Measurements from ENCODE around the gene RASSF3.
"Not testable (repeated sequence)": the region's sequence is repeated elsewhere in the genome, so short reads cannot be mapped to it uniquely, and the experiment has no call there.

The RASSF3 gene

DNA sequence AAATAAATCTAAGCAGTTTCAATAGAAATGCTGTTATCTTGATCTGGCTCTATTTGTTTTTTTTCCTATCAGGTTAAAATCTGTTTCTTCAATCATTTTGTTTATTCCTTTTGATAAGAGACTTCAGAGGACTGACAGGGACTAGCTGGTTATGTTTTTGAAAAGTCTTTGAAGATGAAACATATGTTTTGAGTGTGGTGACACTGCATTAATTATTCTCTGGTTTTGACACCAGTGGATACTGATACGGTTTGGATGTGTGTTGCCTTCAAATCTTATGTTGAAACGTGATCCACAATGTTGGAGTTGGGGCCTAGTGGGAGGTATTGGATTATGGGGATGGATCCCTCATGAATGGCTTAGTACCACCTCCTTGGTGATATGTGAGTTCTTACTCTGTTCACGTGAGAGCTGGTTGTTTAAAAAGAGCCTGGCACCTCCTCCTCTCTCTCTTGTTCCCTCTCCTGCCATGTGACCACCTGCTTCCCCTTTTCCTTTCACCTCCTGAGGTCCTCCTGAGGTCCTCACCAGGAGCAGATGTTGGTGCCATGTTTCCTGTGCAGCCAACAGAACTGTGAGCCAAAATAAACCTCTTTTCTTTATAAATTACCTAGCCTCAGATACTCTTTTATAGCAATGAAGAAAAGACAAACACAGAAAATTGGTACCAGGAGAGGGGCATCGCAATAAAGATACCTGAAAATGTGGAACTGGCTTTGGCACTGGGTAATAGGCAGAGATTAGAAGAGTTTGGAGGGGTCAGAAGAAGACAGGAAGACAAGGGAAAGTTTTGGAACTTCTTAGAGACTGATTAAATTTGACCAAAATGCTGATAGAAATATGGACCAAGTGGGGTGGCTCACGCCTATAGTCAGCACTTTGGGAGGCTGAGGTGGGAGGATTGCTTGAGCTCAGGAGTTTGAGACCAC lies 23.0 kb downstream of the RASSF3 start:
- DNase-seq (ENCODE audit: low read depth), result no peak

DNA sequence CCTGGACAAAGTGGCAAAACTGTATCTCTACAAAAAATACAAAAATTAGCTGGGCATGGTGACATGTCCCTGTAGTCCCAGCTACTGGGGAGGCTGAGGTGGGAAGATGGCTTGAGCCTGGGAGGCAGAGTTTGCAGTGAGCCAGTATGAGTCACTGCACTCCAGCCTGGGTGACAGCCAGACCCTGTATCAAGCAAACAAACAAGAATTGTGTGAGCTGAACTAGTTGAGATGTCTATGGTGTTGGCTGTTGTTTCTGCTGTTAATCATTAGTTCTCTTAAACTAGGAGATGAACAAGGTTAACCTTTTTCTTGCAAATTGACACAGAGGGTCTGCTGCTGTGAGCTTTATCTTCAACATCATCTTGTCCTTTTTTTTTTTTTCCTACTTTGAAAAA lies 23.6 kb downstream of the RASSF3 start:
- no peak for DNase-seq (ENCODE audit: low read depth)

DNA sequence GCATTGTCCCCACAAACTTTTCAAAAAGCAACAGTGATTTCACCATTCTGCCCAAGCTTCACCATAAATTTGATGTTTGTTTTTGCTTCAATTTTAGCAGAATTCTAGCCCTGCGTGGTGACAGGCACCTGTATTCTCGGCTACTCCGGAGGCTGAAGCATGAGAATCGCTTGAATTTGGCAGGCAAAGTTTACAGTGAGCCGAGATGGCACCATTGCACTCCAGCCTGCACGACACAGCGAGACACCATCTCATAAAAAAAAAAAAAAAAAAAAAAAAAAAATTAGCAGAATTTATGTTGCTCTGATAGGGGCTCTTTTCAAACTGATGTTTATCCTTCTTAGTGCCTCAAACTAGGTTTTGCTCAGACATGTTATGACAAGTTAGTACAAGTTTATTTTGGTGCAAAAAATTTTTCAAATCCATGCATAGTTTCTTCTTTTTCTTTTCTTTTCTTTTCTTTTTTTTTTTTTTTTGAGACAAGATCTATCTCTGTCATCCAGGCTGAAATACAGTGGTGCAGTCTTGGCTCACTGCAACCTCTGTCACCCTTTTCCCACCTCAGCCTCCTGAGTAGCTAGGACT lies 24.3 kb downstream of the RASSF3 start:
- no peak for DNase-seq (ENCODE audit: low read depth)

DNA sequence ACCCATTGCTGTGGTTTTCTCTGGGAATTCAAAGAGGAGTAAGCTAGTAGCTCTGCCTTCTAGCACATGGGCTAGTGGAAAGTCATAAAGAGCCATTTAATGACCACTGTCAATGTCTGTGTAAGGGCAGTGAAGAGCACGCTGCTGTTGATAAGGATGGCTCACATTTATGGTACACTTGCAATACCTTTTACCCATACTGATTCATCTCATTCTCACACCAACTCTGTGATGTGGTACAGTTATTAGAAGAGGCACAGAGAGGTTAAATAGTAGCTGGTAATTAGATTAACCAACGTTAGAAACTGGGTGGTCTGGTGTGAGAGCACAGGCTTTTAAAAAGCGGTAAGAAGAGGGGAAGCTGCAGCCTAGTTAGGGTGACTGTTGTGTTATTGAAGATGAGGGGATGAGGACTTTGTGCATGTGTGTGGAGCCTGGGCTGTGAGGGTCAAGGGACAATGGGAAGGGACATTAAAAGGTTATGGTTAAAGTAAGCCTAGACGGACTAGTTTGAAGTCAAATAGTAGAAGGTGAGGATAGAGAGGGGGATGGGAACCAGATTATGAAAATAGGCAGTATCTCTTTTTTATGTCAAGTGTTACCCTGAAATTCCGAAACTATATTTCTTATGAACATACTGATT lies 25.2 kb downstream of the RASSF3 start:
- DNase-seq (ENCODE audit: low read depth), result no peak

DNA sequence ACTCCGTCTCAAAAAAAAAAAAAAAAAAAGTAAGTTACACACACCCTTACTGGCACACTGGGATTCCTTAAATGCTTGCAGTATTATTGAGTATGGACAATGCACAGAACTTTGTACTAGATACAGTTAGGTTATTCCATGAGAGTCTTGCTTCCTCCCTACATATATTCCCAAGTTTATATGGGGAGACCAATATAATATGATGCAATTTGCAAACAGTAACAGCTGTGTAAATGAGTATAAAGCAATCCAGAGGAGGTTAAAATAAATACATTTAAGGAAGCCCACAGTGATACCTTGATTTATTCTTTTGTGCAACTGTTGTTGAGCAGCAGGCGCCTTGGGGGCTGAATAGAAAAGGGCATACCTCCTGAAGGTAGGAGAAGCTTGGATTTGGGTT lies 26.6 kb downstream of the RASSF3 start:
- no peak for DNase-seq (ENCODE audit: low read depth)

DNA sequence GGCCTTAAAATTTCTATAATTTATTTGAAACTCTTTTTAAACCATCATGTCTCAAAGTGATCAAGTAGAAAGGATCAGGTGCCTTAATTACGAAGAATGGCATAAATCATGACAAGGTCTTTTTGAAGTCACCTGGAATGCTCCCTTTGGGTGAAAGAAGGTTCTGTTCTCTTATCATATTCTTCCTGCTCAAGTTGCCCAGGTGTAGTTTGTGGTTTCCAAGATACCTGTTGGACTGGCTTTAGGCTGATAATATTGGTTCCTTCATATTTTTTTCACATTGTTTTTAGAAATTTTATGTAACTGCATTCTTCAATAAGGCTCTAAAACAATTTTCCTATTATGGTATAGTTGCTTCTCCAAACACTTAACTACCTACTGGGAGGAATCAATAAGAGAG lies 29.2 kb downstream of the RASSF3 start:
- no peak for DNase-seq (ENCODE audit: low read depth)

DNA sequence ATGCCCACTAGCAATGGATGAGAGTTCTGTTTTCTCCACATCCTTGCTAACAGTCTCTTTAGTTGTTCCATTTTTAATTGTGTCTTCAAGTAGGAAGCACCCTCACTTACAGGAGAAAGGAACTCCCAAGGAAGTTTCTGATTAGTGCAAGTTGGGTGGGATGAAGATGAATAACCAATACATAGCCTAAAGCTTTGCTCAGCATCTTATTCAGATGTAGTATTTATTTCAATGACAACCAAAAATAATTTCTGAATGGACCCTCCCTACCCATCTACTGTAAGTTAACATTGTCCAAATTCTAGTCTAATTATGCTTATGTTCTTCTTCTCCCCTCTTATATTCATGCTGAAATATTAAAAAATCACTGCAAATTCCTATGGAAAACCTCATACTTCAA lies 36.0 kb downstream of the RASSF3 start:
- DNase-seq (ENCODE audit: low read depth), result no peak

DNA sequence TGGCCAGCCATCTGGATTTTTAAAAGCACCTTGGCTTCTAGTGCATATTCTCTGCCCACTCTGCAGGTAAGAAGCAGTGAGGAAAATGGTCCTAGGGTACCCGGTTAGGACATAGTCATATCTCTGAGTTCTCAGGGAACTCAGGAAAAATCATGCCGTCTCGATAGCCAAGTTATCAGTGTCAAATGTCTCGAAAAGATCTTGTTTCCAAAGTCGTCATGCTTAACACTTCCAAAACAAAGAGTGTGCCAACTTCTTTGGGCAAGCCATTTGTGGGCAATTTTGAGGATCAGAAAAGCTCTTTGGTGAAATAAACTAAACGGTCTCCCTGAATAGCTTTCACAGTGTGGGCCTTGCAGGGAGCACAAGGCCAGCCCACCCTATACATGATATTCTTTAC lies 39.2 kb downstream of the RASSF3 start:
- DNase-seq (ENCODE audit: low read depth), result no peak

DNA sequence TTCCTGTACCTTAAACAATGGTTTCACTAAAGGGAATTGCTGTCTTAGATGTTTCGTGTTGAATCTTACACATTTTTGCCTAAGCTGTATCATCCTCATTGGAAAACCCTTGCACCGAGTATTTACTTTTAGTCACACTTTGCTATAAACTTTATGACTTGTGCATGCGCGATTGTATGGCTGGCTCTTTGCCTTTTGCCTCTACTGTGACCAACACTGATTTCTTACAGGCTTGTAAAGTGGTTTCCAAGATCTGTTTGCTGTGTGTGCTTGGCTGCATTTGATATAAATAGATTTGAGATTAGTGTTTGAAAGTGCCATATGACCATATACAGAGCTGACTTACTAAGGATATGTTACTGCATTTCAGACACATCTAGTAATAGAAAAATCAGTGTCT lies 40.5 kb downstream of the RASSF3 start:
- no peak for DNase-seq (ENCODE audit: low read depth)

DNA sequence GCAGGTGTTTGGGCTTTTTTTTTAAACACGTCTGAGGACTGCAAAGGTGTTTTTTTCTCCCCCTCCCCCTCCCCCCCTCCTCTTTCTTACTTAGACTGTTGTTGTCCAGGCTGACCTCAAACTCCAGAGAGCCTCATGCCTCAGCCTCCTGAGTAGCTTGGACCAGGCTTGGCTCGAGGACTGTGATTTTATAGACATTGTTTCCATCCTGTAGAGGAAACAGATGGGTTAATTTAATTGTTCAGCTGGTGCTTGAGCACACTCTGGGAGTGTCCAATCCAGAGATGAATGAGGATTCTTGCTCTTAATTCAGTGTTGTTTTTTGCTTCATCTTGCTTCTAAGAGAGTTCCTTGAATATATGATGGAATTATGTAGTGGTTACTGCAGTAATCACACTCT lies 42.1 kb downstream of the RASSF3 start:
- DNase-seq (ENCODE audit: low read depth), result no peak

DNA sequence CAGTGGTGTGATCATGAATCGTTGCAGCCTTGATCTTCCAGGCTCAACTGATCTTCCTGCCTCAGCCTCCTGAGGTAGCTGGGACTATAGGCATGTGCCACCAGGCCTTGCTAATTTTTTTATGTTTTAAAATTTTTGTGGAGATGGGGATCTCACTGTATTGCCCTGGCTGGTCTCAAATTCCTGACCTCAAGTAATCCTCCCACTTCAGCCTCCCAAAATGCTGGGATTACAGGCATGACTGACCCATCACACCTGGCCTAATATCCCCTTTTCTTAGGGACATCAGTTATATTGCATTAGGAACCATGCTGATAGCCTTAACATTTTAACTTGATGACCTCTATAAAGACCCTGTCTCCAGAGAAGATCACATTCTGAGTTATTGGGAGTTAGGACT lies 42.8 kb downstream of the RASSF3 start:
- no peak for DNase-seq (ENCODE audit: low read depth)

DNA sequence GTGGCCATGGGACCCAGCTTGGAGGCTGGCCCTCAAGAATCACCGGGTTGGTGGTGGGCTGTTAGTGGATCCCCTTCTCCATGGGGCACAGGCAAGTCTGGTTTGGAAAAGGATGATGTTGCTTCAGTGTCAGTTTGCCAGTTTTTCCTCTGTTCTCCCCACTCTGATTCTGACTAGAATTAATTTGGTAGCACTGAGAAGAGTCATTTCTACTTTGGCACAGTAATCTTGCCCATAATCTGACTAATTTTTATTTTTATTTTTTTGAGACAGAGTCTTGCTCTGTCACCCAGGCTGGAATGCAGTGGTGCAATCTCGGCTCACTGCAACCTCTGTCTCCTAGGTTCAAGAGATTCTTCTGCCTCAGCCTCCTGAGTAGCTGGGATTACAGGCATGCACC lies 43.6 kb downstream of the RASSF3 start:
- not testable (repeated sequence) for DNase-seq (ENCODE audit: low read depth)

DNA sequence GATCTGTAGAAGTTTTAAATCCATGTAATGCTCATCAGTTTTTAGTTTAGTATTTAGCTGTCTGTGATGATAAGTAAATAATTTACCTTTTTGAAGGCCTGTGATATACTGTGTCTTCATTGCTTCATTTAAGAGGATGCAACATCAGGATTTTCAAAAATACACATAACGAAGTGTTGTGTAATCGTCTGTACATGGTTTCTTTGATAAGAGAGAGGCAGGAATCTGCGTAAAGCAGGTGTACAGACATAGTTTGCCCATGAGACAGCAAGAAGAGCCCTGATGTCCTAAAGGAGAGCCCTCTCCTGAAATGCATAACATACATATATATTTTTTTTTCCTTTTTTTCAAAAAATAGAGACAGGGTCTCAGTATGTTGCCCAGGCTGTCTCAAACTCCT lies 44.8 kb downstream of the RASSF3 start:
- DNase-seq (ENCODE audit: low read depth), result no peak

DNA sequence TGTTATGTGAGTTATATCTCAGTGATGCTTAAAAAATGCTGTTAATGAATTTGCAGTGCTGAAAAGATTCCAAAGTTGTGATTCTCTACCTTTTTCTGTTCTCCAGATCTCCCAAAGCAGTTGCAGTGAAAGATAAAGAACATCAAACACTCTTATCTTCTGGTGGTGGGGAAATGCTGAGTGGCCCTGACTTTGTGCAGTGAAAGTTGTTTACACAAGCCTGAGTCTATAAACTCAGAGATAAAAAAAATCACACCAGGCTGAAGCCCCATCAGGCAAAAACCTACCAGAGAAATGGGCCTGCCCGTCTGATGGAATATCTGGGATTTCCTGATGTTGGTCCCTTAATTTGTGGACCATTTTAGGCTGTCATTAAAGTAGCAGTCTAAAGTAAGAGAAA lies 46.1 kb downstream of the RASSF3 start:
- no peak for DNase-seq (ENCODE audit: low read depth)

DNA sequence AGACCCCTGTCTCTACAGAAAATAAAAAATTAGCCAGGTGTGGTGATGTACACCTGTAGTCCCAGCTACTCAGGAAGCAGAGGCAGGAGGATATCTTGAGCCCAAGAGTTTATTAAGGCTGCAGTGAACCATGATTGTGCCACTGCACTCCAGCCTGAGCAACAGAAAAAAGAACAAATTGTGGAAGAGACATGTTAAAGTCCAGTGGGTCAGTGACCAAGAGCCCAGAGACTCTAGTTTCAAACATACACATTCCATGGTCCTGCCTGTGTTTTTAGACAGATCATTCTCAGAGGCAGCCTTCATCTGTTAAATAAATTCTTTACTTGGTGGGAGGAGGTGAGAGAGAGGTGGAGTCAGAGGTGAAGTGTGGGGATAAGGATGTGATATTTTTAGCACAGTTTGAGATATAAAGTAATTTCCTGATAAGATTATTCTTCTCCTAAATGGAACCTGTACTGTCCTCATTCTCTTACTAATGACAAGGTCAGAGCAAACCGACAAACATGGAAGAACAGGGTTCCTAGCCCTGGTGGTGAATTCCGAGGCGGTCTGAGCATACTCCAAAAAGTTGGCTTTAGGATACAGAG lies 48.7 kb downstream of the RASSF3 start:
- no peak for DNase-seq (ENCODE audit: low read depth)

DNA sequence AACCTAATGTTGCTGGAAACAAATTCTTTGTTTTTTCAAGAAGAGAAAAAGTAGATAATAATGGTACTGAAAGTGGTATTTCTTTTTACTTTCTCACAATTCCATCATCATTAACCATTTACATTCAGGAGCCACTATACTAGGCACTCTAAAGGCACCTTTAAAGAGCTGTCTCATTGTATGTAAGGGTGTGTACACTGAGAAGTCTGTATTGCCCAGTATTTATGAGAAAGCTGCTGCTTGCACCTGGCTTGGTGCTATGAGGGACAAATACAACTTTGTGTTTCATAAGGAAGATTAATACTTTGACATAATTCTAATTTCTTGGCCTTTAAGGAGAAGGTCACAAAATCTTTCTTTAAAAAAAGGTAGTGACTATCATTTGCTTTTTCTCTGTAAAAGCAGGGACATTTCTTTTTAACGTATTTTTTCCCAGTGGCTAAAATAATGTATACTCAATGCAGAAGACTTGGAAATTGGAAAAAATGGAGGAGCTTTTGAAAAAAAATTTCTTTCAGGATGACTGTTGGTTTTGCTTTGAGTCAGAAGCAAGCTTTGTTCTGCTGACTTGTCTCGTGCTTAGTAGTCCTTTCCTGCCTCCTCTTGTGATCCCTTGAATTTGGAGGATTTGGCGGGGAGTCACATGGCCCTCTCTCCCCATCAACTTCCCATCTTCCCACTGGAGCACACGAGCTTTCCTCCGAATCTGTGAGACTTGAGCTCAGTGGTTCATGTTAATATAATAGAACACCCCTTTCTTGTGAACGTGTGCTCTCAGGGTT lies 50.1 kb downstream of the RASSF3 start:
- DNase-seq (ENCODE audit: low read depth), result no peak

DNA sequence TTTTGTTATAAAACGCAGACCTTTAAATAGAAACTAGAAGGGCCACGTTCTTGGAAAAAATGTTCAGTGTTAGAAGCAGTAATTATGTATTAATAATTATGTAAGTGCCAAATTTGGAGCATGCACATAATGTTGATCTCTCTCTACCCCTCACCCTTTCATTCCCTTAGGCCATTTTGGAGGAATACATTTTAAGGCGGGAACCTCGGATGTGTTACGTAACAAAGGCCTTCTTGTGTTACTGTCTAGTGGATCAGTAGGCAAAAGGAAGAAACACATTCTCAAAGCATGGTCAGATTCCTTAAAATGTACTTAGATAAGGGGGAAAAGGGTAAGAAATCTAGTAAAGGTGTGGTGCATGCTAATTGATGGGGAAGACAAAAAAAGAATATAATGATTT lies 52.7 kb downstream of the RASSF3 start:
- DNase-seq (ENCODE audit: low read depth), result no peak

DNA sequence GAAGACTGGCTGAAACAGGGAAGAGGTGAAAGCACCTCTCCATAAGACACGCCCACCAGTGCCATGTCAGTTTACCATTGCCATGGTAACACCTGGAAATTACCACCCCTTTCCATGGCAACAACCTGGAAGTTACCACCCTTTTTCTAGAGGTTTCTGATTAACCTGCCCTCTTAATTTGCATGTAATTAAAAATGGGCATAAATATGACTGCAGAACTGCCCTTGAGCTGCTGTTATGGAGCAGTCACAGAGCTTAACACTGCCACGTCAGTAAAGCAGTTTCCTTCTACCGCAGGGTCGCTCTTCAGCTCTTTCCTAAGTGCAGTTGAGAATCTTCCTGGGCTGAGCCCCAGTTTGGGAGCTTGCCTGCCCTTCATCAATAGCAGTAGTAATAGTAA lies 55.2 kb downstream of the RASSF3 start:
- DNase-seq (ENCODE audit: low read depth), result no peak

DNA sequence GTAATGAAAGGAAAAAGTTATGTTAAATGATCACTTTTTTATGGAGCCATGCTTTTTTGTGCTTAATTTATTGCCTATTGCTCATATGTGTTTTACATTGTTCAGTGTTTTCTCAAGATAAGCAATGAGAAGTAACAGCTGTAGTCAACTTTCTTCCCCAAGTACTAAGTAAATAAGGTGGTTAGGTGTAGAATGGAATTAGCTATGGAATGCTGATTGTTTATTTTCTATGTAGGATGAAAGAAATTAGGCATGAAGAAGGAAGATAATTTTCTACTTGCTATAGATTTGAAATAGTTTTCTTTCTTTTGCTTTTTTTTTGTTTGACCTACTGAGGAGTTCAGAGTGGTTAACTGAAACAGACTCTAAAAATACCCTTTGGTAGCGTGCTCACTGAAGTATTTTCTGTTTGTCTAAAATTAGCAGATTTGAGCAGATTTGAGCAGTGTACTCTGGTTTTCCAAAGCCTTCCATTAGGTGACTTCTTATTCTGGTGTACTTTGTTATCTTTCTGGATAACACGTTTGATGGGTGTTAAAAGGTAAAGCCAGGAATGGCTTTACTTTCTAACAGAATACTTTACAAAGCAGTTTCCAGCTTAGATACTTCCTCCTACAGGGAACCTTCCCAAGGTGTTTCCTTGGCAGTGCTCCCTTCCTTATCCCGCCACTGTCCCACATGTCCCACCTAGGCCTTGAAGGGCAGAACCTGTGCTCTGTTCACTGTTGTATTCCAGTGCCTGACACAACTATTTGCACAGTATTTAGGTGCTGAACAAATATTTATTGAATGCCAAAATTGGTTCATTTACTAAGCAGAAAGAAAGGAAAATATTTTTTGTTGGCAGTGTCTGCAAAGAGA lies 56.0 kb downstream of the RASSF3 start:
- no peak for DNase-seq (ENCODE audit: low read depth)

DNA sequence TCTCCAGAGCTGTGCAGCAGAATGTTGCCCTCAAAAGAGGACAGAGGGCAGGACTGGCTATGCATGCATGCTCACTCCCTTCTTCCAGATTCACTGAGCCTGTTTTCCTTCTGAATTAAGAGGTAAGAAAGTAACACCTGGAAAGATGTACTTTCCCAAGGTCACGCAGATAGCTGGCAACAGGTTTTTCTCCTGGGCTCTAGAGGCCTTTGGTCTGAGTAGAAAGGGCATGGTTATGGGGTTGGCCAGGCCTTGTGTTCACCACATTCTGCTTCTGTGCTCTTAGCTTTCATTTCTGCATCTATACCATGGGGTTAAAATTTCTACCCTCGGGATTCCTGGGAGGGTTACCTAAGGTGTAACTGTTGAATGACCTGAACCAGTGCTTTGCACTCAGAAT lies 57.5 kb downstream of the RASSF3 start:
- no peak for DNase-seq (ENCODE audit: low read depth)

DNA sequence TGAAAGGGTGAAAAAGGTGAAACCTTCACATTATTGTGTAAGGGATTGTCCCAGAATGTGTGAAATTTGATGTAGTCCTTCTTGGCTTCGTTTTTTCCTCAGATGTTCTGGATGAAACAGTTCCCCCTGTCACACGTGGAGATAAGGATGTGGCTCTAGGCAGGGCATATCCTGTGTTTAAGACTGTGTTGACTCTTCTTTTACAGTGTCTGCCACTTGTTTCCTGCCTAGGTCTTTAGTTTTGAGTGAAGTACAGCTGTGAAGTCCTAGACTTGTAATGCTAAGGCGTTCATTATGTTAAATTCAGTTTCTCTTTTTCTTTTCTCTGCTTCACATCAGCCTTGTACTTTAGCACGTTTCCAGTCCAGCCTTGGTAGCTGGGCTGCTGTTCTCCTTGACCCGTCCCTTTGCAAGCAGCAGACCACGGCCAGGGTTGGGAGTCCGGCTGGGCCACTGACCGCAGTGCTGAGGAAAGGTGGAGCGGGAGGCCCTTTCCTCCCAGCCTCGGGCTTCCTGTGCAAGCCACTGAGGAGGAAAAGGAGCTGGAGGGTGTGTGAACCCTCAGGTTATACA lies 59.1 kb downstream of the RASSF3 start:
- DNase-seq (ENCODE audit: low read depth), result no peak

Data from stimulated activated CD8-positive, alpha-beta memory T cell treated with anti-CD3 and anti-CD28 coated beads, Interleukin-15, amount 100 ng/mL, for 1 hour (primary cell).